ENCODE results near the gene TLR3.
"Not testable (repeated sequence)": the region's sequence is repeated elsewhere in the genome, so short reads cannot be mapped to it uniquely, and the experiment has no call there.

GRCh38 chr4:186050135-186050534 is 18.8 kb upstream of the TLR3 start:
- TF ChIP-seq CTCF (IDR thresholded peaks at IDR 0.05; ENCODE audit: low read depth, low read length, poor library complexity, severe bottlenecking); EZH2phosphoT487 (IDR thresholded peaks at IDR 0.05; ENCODE audit: borderline replicate concordance, low read length): not testable (repeated sequence)
